ENCODE results near the gene GPR180.

GPR180 gene

DNA sequence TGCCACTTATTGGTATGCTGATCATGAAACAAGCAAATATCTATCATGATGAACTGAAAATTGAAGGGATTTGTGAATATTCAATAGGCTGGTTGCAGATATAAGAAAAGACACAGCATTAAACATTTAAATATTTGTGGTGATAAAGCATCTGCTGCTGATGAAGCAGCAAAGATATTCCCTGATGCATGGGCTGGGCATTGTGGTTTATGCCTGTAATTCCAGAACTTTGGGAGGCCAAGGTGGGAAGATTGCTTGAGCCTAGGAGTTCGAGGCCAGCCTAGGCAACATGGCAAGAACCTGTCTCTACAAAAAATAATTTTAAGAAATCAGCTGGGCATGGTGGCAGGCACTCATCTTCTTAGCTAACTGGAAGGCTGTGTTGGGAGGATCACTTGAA is 54.5 kb downstream of the GPR180 start:
- no peak overlapping the region for H2AFZ ChIP-seq (ENCODE audit: low read length)
- H3K4me2 ChIP-seq (ENCODE audit: low read depth, low read length, poor library complexity, severe bottlenecking) = no peak overlapping the region
- TF ChIP-seq EZH2phosphoT487 (IDR thresholded peaks at IDR 0.05; ENCODE audit: borderline replicate concordance) = no peak
- TF ChIP-seq, protein P1, sequence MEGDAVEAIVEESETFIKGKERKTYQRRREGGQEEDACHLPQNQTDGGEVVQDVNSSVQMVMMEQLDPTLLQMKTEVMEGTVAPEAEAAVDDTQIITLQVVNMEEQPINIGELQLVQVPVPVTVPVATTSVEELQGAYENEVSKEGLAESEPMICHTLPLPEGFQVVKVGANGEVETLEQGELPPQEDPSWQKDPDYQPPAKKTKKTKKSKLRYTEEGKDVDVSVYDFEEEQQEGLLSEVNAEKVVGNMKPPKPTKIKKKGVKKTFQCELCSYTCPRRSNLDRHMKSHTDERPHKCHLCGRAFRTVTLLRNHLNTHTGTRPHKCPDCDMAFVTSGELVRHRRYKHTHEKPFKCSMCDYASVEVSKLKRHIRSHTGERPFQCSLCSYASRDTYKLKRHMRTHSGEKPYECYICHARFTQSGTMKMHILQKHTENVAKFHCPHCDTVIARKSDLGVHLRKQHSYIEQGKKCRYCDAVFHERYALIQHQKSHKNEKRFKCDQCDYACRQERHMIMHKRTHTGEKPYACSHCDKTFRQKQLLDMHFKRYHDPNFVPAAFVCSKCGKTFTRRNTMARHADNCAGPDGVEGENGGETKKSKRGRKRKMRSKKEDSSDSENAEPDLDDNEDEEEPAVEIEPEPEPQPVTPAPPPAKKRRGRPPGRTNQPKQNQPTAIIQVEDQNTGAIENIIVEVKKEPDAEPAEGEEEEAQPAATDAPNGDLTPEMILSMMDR (conservative IDR thresholded peaks at IDR 0.05; ENCODE audit: low read length) = no peak

GRCh38 chr13:94656766-94657165 is 55.1 kb downstream of the GPR180 start:
- Histone ChIP-seq H3K36me3 (ENCODE audit: insufficient read depth, low read length) (no peaks in the 10 kb centered on the region), H3K9me2 (replicated peaks; ENCODE audit: low read depth, low read length) (no peaks in the 10 kb centered on the region), H3K9ac (ENCODE audit: low read depth, low read length, poor library complexity, severe bottlenecking) (no peak overlapping the region), H3F3A (ENCODE audit: low read depth) (no peaks in the 10 kb centered on the region), H4K20me1 (ENCODE audit: insufficient read depth, low read length, poor library complexity, severe bottlenecking) (no peaks in the 10 kb centered on the region), H3K9me3 (ENCODE audit: insufficient read depth, low read depth, low read length) (no peaks in the 10 kb centered on the region), H3K4me3 (ENCODE audit: low read length, poor library complexity, severe bottlenecking) (no peak overlapping the region), H3K4me1 (ENCODE audit: insufficient read depth, low read length, poor library complexity, severe bottlenecking) (no peaks in the 10 kb centered on the region), H3K4me2 (ENCODE audit: low read depth, low read length, poor library complexity, severe bottlenecking) (no peak overlapping the region), H2AFZ (ENCODE audit: low read length) (no peak overlapping the region), H3K27me3 (ENCODE audit: insufficient read depth, low read length, poor library complexity, severe bottlenecking) (no peaks in the 10 kb centered on the region), H3K79me2 (ENCODE audit: insufficient read depth, low read length) (no peaks in the 10 kb centered on the region)
- TF ChIP-seq, protein P1 (conservative IDR thresholded peaks at IDR 0.05; ENCODE audit: low read length) = no peak
- no peak for TF ChIP-seq EZH2phosphoT487 (IDR thresholded peaks at IDR 0.05; ENCODE audit: borderline replicate concordance)

More for the DNA sequence above, 54.5 kb downstream of the GPR180 start:
- no peaks in the 10 kb centered on the region for H3K79me2 ChIP-seq (ENCODE audit: insufficient read depth, low read length)
- no peak overlapping the region for H3K4me3 ChIP-seq (ENCODE audit: low read length, poor library complexity, severe bottlenecking)
- H3K36me3 ChIP-seq (ENCODE audit: insufficient read depth, low read length) = no peaks in the 10 kb centered on the region
- H3K9me2 ChIP-seq (replicated peaks; ENCODE audit: low read depth, low read length) = no peaks in the 10 kb centered on the region
- no peak overlapping the region for H3K9ac ChIP-seq (ENCODE audit: low read depth, low read length, poor library complexity, severe bottlenecking)
- no peaks in the 10 kb centered on the region for H3K4me1 ChIP-seq (ENCODE audit: insufficient read depth, low read length, poor library complexity, severe bottlenecking)
- no peaks in the 10 kb centered on the region for H4K20me1 ChIP-seq (ENCODE audit: insufficient read depth, low read length, poor library complexity, severe bottlenecking)
- H3K9me3 ChIP-seq (ENCODE audit: insufficient read depth, low read depth, low read length) = no peaks in the 10 kb centered on the region
- H3F3A ChIP-seq (ENCODE audit: low read depth) = no peaks in the 10 kb centered on the region
- H3K27me3 ChIP-seq (ENCODE audit: insufficient read depth, low read length, poor library complexity, severe bottlenecking) = no peaks in the 10 kb centered on the region

DNA sequence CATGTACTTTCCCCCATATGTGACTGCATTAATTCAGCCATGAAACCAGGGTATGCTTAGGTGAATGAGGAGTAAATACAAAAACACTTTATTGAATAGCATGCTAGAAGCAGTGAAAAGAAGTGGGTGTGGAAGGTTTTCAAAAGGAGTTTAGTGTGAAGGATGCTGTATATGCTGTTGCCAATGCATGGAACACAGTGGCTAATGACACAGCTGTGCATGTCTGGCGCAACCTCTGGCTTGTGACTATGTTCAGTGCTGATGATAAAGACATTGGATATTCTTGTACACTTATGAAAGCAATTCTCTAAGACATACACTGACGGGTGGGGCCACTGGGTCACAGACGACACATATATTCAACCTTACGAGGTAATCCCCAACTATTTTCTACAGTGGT is 55.5 kb downstream of the GPR180 start:
- Histone ChIP-seq H4K20me1 (ENCODE audit: insufficient read depth, low read length, poor library complexity, severe bottlenecking) (no peaks in the 10 kb centered on the region), H3K9me2 (replicated peaks; ENCODE audit: low read depth, low read length) (no peaks in the 10 kb centered on the region), H3F3A (ENCODE audit: low read depth) (no peaks in the 10 kb centered on the region), H3K79me2 (ENCODE audit: insufficient read depth, low read length) (no peaks in the 10 kb centered on the region), H3K27me3 (ENCODE audit: insufficient read depth, low read length, poor library complexity, severe bottlenecking) (no peaks in the 10 kb centered on the region), H3K9me3 (ENCODE audit: insufficient read depth, low read depth, low read length) (no peaks in the 10 kb centered on the region), H3K4me2 (ENCODE audit: low read depth, low read length, poor library complexity, severe bottlenecking) (no peak overlapping the region), H3K9ac (ENCODE audit: low read depth, low read length, poor library complexity, severe bottlenecking) (no peak overlapping the region), H2AFZ (ENCODE audit: low read length) (no peak overlapping the region), H3K36me3 (ENCODE audit: insufficient read depth, low read length) (no peaks in the 10 kb centered on the region), H3K4me1 (ENCODE audit: insufficient read depth, low read length, poor library complexity, severe bottlenecking) (no peaks in the 10 kb centered on the region), H3K4me3 (ENCODE audit: low read length, poor library complexity, severe bottlenecking) (no peak overlapping the region)
- TF ChIP-seq, protein P1 (conservative IDR thresholded peaks at IDR 0.05; ENCODE audit: low read length) = no peak
- no peak for TF ChIP-seq EZH2phosphoT487 (IDR thresholded peaks at IDR 0.05; ENCODE audit: borderline replicate concordance)

All from Loucy (cell line).